GM12865 (cell line): ENCODE data around the gene MILR1.

Source experiments
- DNase-seq: peaks from one replicate; pipeline ENCODE4 v3.0.0; 2010; ENCODE audit warnings: low read depth
- H3K4me3 ChIP-seq: 2 replicates; pipeline ENCODE4 v1.5.1; 2011; ENCODE audit warnings: mild to moderate bottlenecking, low read depth, low read length, control low read depth
- CTCF ChIP-seq: IDR thresholded peaks from 2 replicates; pipeline ENCODE4 v1.5.1; 2011; ENCODE audit warnings: low read length, control low read depth, low read depth, inconsistent platforms; ENCODE audit not compliant: insufficient read depth; ENCODE audit errors: missing control alignments

The MILR1 gene

GRCh38 chr17:64500487-64500859, 51.6 kb downstream of the MILR1 start:
- DNase-seq = no peak
- no peak overlapping the region for H3K4me3 ChIP-seq
- no peak for TF ChIP-seq CTCF

GRCh38 chr17:64500862-64501765, 52.2 kb downstream of the MILR1 start:
- TF ChIP-seq CTCF = no peak
- DNase-seq = no peak
- H3K4me3 ChIP-seq = no peak overlapping the region

GRCh38 chr17:64502021-64502420, 53.1 kb downstream of the MILR1 start:
- TF ChIP-seq CTCF = no peak
- no peak overlapping the region for H3K4me3 ChIP-seq
- no peak for DNase-seq

- no peak overlapping the region for H3K4me3 ChIP-seq
- no peak for TF ChIP-seq CTCF
- DNase-seq = no peak
Observed at GRCh38 chr17:64502809-64503208, 53.9 kb downstream of the MILR1 start.

GRCh38 chr17:64503341-64503740, 54.4 kb downstream of the MILR1 start:
- TF ChIP-seq CTCF = no peak
- no peak overlapping the region for H3K4me3 ChIP-seq
- no peak for DNase-seq

- DNase-seq = no peak
- no peak for TF ChIP-seq CTCF
- peak overlapping the region; percentile 100 for H3K4me3 ChIP-seq
Observed at GRCh38 chr17:64503821-64504768, 55.2 kb downstream of the MILR1 start.
